Uterus (tissue), 2 donors: Measurements from ENCODE around the gene NRXN3.

ENCODE experiments used
- CTCF ChIP-seq, 4 experiments: fragments of 200-600 bp in 2 of 4; fragments of 450-650 bp in 2 of 4; sonication (generic) in 2 of 4; IDR thresholded peaks; one replicate each; pipeline ENCODE4 v1.5.1; 2016 to 2019; ENCODE audit warnings: antibody characterized with exemption in 4 of 4, mild to moderate bottlenecking in 2 of 4, moderate library complexity in 1 of 4
- POLR2A ChIP-seq, 2 donors: fragments of 450-650 bp; IDR thresholded peaks; one replicate each; pipeline ENCODE4 v1.6.1; 2016; ENCODE audit warnings: antibody characterized with exemption in 2 of 2, mild to moderate bottlenecking in 1 of 2, moderate library complexity in 1 of 2

GRCh38 chr14:78156196-78156595 is 14.0 kb upstream of the NRXN3 start:
- no peak for TF ChIP-seq CTCF (IDR thresholded peaks at IDR 0.05)
- TF ChIP-seq POLR2A (IDR thresholded peaks at IDR 0.05), result no peak
